NCI-H2227 (cell line): Measurements from ENCODE around the gene DNMT3B.

Experiments used
- DNase-seq: peaks from one replicate; lab custom pipeline; 2025; ENCODE audit not compliant: unreplicated experiment; lab: John Stamatoyannopoulos, UW

The DNMT3B gene

DNA sequence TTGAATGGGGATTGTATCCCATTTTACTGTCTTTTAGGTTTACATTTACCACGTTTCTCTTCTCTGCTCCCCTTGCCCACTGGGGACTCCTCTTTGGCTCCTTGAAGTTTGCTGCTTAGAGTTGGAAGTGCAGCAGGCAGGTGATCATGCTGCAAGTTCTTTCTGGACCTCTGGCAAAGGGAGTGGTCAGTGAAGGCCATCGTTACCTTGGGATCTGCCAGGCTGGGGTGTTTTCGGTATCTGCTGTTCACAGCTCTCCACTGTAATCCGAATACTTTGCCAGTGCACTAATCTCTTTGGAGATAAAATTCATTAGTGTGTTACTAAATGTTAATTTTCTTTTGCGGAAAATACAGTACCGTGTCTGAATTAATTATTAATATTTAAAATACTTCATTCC lies 87.4 kb downstream of the DNMT3B start:
- DNase-seq: no peak

DNA sequence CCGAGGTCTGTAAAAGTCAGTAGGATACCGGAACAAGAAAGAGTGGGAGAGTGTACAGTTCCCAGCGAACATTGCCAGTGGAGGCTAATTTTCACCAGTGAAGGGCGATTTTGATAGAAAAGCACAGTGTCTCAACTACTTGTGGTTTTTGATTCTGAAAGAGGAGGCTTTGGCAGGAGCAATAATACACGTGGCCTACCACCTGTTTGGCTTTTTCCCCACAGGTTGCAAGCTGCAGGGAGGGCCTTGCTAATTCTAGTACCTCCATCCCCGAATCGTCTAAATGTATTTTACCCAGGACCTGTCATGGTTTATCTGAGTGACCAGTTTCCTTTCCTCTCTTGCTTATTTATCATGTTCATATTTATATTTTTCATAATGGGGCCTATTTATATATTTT lies 93.2 kb downstream of the DNMT3B start:
- no peak for DNase-seq

DNA sequence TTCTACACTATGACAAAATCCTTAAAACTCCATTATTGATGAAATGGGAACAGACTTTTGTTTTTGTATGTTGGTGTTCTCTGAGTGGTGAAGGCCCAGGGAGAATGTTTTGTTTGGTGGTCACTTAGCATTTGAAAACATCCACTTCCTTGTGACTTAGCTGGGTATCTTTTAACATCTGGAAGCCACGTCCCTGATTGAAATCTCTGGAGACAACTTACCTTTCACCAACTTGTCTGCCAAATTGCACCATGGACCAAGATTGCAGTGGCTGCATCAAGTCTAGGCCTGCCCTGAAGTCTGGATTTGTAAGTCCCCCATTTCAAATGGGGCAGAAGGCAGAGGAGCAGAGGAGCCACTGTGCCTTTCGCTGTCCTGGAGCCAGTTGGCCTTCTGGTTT lies 96.0 kb downstream of the DNMT3B start:
- no peak for DNase-seq
